Mucosa of descending colon (tissue), 3 donors: ENCODE data around the gene DSG3. TPM values are rescaled to one million over a fixed set of nuclear protein-coding genes. Genes with fewer than 3 reads are reported as not detected.

ENCODE experiments used
- ATAC-seq: fragments of 200-7000 bp; cut with Tn5 transposase; one replicate; pipeline ENCODE4 v1.9.1; 2020; ENCODE audit warnings: mild to moderate bottlenecking, moderate library complexity
- DNase-seq, 3 donors: peaks; one replicate each; pipeline ENCODE4 v3.0.0-alpha.2; 2020
- H3K36me3 ChIP-seq: fragments of 200-600 bp; one replicate; pipeline ENCODE4 v1.8.0; 2021; ENCODE audit warnings: low read depth, mild to moderate bottlenecking
- H3K4me1 ChIP-seq: fragments of 200-600 bp; one replicate; pipeline ENCODE4 v1.8.0; 2021; ENCODE audit warnings: low read depth, mild to moderate bottlenecking
- H3K4me3 ChIP-seq: fragments of 200-600 bp; one replicate; pipeline ENCODE4 v1.8.0; 2021; ENCODE audit warnings: mild to moderate bottlenecking
- H3K9me3 ChIP-seq: fragments of 200-600 bp; one replicate; pipeline ENCODE4 v1.8.0; 2021; ENCODE audit warnings: mild to moderate bottlenecking
- CTCF ChIP-seq: fragments of 200-600 bp; IDR thresholded peaks from one replicate; pipeline ENCODE4 v1.8.0; 2022; ENCODE audit warnings: antibody characterized with exemption, mild to moderate bottlenecking
- intact Hi-C, 2 donors: fragments of 100-400 bp; cut with DNase I in 1 of 2; cut with micrococcal nuclease in 1 of 2; formaldehyde crosslinking; loops; one replicate each; pipeline versions ENCODE4 v1.11.0 to v1.11.1; 2022; cut with DNase I, micrococcal nuclease
- total RNA-seq, 3 donors: library from RNA; stranded (reverse); fragmentation: NEBNext Ultra II Directional in 2 of 3; extraction: Animal tissue kit (Norgen Biotek cat#: 25700) in 2 of 3; gene quantifications; one replicate each; pipeline versions ENCODE4 v1.2.1 to v1.2.4, GENCODE V29; 2021 to 2023
- donor health status: DM: no; HTN: no; CAD: no; lungs with moderate emphysema.
- donor health status: DM: no; HTN: no; CAD: no.
- donor health status: DM: no; HTN: yes; CAD: no.

The DSG3 gene
- total RNA-seq, 3 donors from 2014 or later = 0.06 to 1.0 (median 0.14) TPM

GRCh38 chr18:31497836-31498573 lies 50.5 kb downstream of the DSG3 start, which contains the start of gene DSG2:
DSG2 (plus strand) TSS chr18:31498177; CDS start chr18:31498252, 75 bp downstream.
- no peak for TF ChIP-seq CTCF

GRCh38 chr18:31498574-31499524 lies 51.3 kb downstream of the DSG3 start:
- TF ChIP-seq CTCF = no peak
- intact Hi-C loops = no loop called here
- Histone ChIP-seq H3K4me1 (peaks cover 17% of the 10 kb centered on the region), H3K9me3 (no peaks in the 10 kb centered on the region), H3K36me3 (no peaks in the 10 kb centered on the region), H3K4me3 (peak overlapping the region; percentile 56)
- peak in 2 of 3 donors; percentile 65 to 80 for DNase-seq
- ATAC-seq = no peak

More at GRCh38 chr18:31497836-31498573, 50.5 kb downstream of the DSG3 start, which contains the start of gene DSG2:
- Histone ChIP-seq H3K4me3 (peak within 1 kb of the TSS; percentile 56), H3K9me3 (no peaks in the 10 kb centered on the region), H3K36me3 (no peaks in the 10 kb centered on the region), H3K4me1 (peaks cover 17% of the 10 kb centered on the region)
- peak; percentile 96 for ATAC-seq
- DNase-seq = peak; percentile 92 to 97 (median 93)
- intact Hi-C loops = no loop called here

GRCh38 chr18:31500051-31500688 lies 52.6 kb downstream of the DSG3 start:
- TF ChIP-seq CTCF = no peak
- intact Hi-C loops = no loop called here
- H3K4me3 ChIP-seq = no peak overlapping the region
- no peaks in the 10 kb centered on the region for H3K9me3 ChIP-seq
- H3K4me1 ChIP-seq = peaks cover 13% of the 10 kb centered on the region
- DNase-seq = peak in 2 of 3 donors; percentile 50 to 55
- no peaks in the 10 kb centered on the region for H3K36me3 ChIP-seq
- ATAC-seq = peak; percentile 9

GRCh38 chr18:31503011-31503410 lies 55.5 kb downstream of the DSG3 start:
- Histone ChIP-seq H3K4me1 (peaks cover 8% of the 10 kb centered on the region), H3K9me3 (no peaks in the 10 kb centered on the region), H3K36me3 (no peaks in the 10 kb centered on the region), H3K4me3 (no peak overlapping the region)
- intact Hi-C loops = no loop called here
- ATAC-seq (no peak), DNase-seq (no peak)
- no peak for TF ChIP-seq CTCF

- Histone ChIP-seq H3K4me3 (no peak overlapping the region), H3K4me1 (peaks cover 8% of the 10 kb centered on the region), H3K9me3 (no peaks in the 10 kb centered on the region), H3K36me3 (no peaks in the 10 kb centered on the region)
- intact Hi-C loops = no loop called here
- DNase-seq (no peak), ATAC-seq (peak; percentile 52)
- TF ChIP-seq CTCF = no peak
Measured at GRCh38 chr18:31504455-31505147, 57.1 kb downstream of the DSG3 start.
